Endodermal cell (in vitro differentiated cells): ENCODE data around the gene HELZ2. TPM values are rescaled to one million over a fixed set of nuclear protein-coding genes. Genes with fewer than 3 reads are reported as not detected.

Experiments used
- DNase-seq: peaks from one replicate; pipeline ENCODE4 v3.0.0-alpha.2; 2017
- H3K27ac ChIP-seq: 2 replicates; pipeline ENCODE4 v1.5.1; 2013; ENCODE audit warnings: mild to moderate bottlenecking, low read depth, low read length, moderate library complexity
- H3K27me3 ChIP-seq: 2 replicates; pipeline ENCODE4 v1.6.1; 2013; ENCODE audit warnings: mild to moderate bottlenecking, low read length, moderate library complexity; ENCODE audit not compliant: insufficient read depth, control insufficient read depth, poor library complexity, severe bottlenecking
- H3K36me3 ChIP-seq: 2 replicates; pipeline ENCODE4 v1.7.0; 2013; ENCODE audit warnings: mild to moderate bottlenecking, low read length, moderate library complexity; ENCODE audit not compliant: control insufficient read depth, insufficient read depth
- H3K4me1 ChIP-seq: one replicate; pipeline ENCODE4 v1.7.0; 2013; ENCODE audit warnings: low read length; ENCODE audit not compliant: control insufficient read depth, insufficient read depth
- H3K4me3 ChIP-seq: 2 replicates; pipeline ENCODE4 v1.5.1; 2013; ENCODE audit warnings: mild to moderate bottlenecking, low read length, moderate library complexity
- H3K9ac ChIP-seq: 2 replicates; pipeline ENCODE4 v1.6.1; 2013; ENCODE audit warnings: mild to moderate bottlenecking, low read length, moderate library complexity; ENCODE audit not compliant: poor library complexity, severe bottlenecking; ENCODE audit errors: extremely low read depth
- H3K9me3 ChIP-seq: 2 replicates; pipeline ENCODE4 v1.6.1; 2013; ENCODE audit warnings: mild to moderate bottlenecking, low read length, moderate library complexity; ENCODE audit not compliant: control insufficient read depth
- H3K27ac Mint-ChIP-seq: 2 replicates; pipeline ENCODE4 v1.8.0; 2020; ENCODE audit warnings: mixed read lengths
- H3K27me3 Mint-ChIP-seq: 2 replicates; pipeline ENCODE4 v1.8.0; 2021; ENCODE audit warnings: mild to moderate bottlenecking, mixed read lengths; ENCODE audit not compliant: insufficient read depth
- H3K36me3 Mint-ChIP-seq: 2 replicates; pipeline ENCODE4 v1.8.0; 2020; ENCODE audit warnings: low read depth, mixed read lengths
- H3K4me1 Mint-ChIP-seq: 2 replicates; pipeline ENCODE4 v1.8.0; 2020; ENCODE audit warnings: mixed read lengths
- H3K4me3 Mint-ChIP-seq: 2 replicates; pipeline ENCODE4 v1.8.0; 2020; ENCODE audit warnings: mild to moderate bottlenecking, moderate library complexity, mixed read lengths
- H3K9me3 Mint-ChIP-seq: 2 replicates; pipeline ENCODE4 v1.8.0; 2020; ENCODE audit warnings: mild to moderate bottlenecking, mixed read lengths
- WGBS, 2 experiments: methylation state at CpG; one replicate each; pipeline versions ENCODE4 v1.1.5 to v1.1.7; 2013; ENCODE audit warnings: missing lambda C conversion rate in 2 of 2, mixed read lengths in 1 of 2; ENCODE audit not compliant: insufficient coverage in 1 of 2, insufficient read length in 1 of 2; 5-methylcytosine and 5-hydroxymethylcytosine counted together
- total RNA-seq, 2 donors: library from RNA; stranded (reverse); fragmentation: NEBNext Ultra II Directional in 1 of 2; extraction: Animal tissue kit (Norgen Biotek cat#: 25700) in 1 of 2; gene quantifications; 2 replicates in 1 of 2; 3 replicates in 1 of 2; pipeline ENCODE4 v1.2.1, GENCODE V29; 2021
- TF ChIP-seq, protein P1 (sequence below): fragments of 200-600 bp; sonication (generic); conservative IDR thresholded peaks from 2 replicates; pipeline ENCODE4 v1.5.0; 2021; ENCODE audit warnings: antibody characterized with exemption, mild to moderate bottlenecking

The HELZ2 gene
- total RNA-seq, 2 donors from 2014 or later, result 34.5 to 37.0 TPM

DNA sequence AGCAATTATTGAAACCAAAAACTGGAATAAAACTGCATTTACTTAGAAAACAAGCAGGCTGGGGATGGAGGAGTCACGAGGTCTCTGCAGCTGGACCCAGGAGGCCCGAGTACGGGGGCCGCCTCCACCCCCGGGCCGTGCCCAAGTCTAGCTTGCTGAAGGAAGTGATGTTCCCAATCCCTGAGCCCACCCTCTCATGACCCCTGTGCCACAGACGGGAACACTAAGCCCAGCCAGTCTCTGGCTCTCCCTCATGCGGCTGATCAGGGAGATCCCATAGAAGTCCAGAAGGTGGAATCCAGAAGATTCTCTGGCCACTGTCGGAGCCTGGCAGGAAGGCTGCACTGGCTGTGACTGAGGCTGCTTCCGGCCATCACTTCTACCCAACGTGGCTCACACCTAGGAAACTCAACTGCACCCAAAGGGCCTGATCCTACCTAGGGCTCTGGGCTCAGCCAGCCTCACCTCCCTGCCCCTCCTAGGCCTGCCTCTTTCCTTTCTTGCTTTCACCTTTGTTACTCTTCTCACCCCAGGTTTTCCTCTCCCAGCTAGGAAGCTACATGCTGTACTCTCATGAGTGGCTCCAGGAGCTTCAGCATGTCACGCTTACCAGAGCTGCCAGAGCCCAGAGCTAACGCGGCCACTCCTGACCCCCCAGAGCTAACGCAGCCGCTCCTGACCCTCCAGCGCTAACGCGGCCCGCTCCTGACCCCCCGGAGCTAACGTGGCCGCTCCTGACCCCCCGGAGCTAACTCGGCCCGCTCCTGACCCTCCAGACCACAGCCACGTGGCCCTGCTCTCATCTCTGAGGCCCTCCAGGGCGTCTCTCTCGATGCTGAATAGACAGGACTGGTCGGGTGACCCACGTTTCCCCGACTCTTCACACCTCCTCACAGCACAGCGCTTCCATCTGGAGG, 24.7 kb upstream of the HELZ2 start:
- Mint-ChIP-seq H3K27ac (no peak overlapping the region), H3K4me3 (no peak overlapping the region), H3K9me3 (no peaks in the 10 kb centered on the region), H3K27me3 (no peaks in the 10 kb centered on the region), H3K36me3 (peaks cover 47% of the 10 kb centered on the region), H3K4me1 (no peaks in the 10 kb centered on the region)
- H3K36me3 ChIP-seq, result peaks cover 13% of the 10 kb centered on the region
- no peak overlapping the region for H3K27ac ChIP-seq
- TF ChIP-seq, protein P1, sequence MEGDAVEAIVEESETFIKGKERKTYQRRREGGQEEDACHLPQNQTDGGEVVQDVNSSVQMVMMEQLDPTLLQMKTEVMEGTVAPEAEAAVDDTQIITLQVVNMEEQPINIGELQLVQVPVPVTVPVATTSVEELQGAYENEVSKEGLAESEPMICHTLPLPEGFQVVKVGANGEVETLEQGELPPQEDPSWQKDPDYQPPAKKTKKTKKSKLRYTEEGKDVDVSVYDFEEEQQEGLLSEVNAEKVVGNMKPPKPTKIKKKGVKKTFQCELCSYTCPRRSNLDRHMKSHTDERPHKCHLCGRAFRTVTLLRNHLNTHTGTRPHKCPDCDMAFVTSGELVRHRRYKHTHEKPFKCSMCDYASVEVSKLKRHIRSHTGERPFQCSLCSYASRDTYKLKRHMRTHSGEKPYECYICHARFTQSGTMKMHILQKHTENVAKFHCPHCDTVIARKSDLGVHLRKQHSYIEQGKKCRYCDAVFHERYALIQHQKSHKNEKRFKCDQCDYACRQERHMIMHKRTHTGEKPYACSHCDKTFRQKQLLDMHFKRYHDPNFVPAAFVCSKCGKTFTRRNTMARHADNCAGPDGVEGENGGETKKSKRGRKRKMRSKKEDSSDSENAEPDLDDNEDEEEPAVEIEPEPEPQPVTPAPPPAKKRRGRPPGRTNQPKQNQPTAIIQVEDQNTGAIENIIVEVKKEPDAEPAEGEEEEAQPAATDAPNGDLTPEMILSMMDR, result no peak
- H3K4me1 ChIP-seq, result no peaks in the 10 kb centered on the region
- H3K4me3 ChIP-seq, result no peak overlapping the region
- no peak overlapping the region for H3K9ac ChIP-seq
- WGBS, 2 experiments, result 92% methylated on average over 19 to 33 of the region's 33 CpGs
- H3K27me3 ChIP-seq, result no peaks in the 10 kb centered on the region
- DNase-seq, result no peak
- no peaks in the 10 kb centered on the region for H3K9me3 ChIP-seq

DNA sequence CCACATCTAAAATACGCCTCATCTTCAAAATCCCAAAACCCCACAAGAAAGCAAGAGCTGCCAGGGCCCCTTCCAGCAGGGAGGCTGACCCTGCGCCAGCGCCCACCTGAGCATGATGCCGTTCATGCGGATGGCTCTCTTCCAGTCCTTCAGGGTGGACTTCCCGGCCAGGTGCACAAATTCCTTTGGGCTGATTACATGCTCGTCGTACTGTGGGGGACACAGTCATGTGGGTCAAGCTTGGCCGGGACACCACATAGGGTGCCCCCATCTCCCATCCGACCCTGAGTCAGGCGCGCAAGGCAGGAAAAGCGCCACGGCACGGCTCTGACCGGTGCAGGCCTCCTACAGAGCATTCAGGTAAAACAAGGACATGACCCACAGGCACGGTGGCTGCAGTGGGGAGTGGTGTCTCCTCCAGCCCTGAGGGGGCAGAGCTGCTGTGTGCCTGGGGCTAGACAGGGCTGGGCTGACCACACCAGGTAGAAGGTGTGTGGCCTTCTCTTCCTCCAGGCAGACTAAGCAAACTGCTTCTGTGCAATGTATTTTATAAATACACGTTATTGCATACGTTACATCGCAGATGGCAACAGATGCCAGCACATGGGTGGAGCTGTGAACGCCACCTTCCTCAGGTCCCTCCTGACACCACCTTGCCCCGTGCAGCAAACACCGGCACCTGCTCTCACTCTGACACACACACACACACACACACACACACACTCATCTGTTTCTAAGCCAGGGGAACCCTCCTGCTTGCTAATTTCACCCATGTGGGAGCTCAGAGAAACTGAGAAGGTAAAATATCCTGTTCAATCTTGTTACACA, 23.8 kb upstream of the HELZ2 start:
- H3K4me3 Mint-ChIP-seq, result no peak overlapping the region
- 92 to 96% methylated on average over 15 to 23 of the region's 23 CpGs for WGBS, 2 experiments
- no peaks in the 10 kb centered on the region for H3K27me3 Mint-ChIP-seq

DNA sequence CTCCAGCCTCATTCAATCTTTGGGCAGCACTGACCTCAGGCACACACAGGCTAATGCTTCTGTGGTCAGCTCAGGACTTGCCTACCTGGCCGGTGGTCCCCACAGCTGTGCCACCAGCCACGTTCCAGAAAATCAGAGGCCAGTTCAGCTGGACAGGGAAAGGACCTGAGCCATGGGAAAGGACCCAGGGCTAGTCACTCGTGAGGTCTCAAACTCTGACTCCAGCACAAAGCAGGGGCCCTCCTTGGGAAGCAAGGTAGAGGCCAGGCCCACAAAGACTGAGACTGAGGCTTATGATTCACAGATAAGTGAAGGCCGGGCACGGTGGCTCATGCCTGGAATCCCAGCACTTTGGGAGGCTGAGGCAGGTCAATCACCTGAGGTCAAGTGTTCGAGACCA, 22.4 kb upstream of the HELZ2 start:
- WGBS, 2 experiments, result 97 to 98% methylated on average over 5 to 6 of the region's 6 CpGs
- Mint-ChIP-seq H3K9me3 (no peaks in the 10 kb centered on the region), H3K27me3 (no peaks in the 10 kb centered on the region)

More for the DNA sequence above, 23.8 kb upstream of the HELZ2 start:
- H3K9me3 Mint-ChIP-seq, result no peaks in the 10 kb centered on the region
- no peak overlapping the region for H3K27ac ChIP-seq
- H3K27me3 ChIP-seq, result no peaks in the 10 kb centered on the region
- no peak overlapping the region for H3K9ac ChIP-seq
- TF ChIP-seq, protein P1, result no peak
- H3K27ac Mint-ChIP-seq, result peak overlapping the region; percentile 52
- H3K9me3 ChIP-seq, result no peaks in the 10 kb centered on the region
- no peak for DNase-seq
- peaks cover 52% of the 10 kb centered on the region for H3K36me3 Mint-ChIP-seq
- H3K4me1 ChIP-seq, result no peaks in the 10 kb centered on the region
- no peaks in the 10 kb centered on the region for H3K4me1 Mint-ChIP-seq
- H3K4me3 ChIP-seq, result no peak overlapping the region
- H3K36me3 ChIP-seq, result peaks cover 10% of the 10 kb centered on the region

More for the DNA sequence above, 22.4 kb upstream of the HELZ2 start:
- Histone ChIP-seq H3K9me3 (no peaks in the 10 kb centered on the region), H3K36me3 (no peaks in the 10 kb centered on the region), H3K27ac (no peak overlapping the region), H3K4me3 (no peak overlapping the region), H3K27me3 (no peaks in the 10 kb centered on the region), H3K4me1 (no peaks in the 10 kb centered on the region), H3K9ac (no peak overlapping the region)
- Mint-ChIP-seq H3K27ac (no peak overlapping the region), H3K4me1 (no peaks in the 10 kb centered on the region), H3K36me3 (peaks cover 41% of the 10 kb centered on the region), H3K4me3 (no peak overlapping the region)
- no peak for DNase-seq
- TF ChIP-seq, protein P1, result no peak
